Kidney (tissue), 14 donors: ENCODE measurements around the gene MAU2. TPM values are rescaled to one million over a fixed set of nuclear protein-coding genes. Genes with fewer than 3 reads are reported as not detected.

Source experiments
- DNase-seq, 5 donors: peaks; one replicate each; pipeline ENCODE4 v3.0.0-alpha.2; 2013 to 2020
- FAIRE-seq: peaks from 2 replicates; lab custom pipeline; 2012; peaks lifted over from hg19 to GRCh38; lab: Jason Lieb, UNC
- H3K27ac ChIP-seq, 2 donors: one replicate each; pipeline ENCODE4 v1.7.0; 2013; ENCODE audit warnings: low read depth in 2 of 2, low read length in 2 of 2, inconsistent platforms in 1 of 2
- H3K27me3 ChIP-seq: one replicate; pipeline ENCODE4 v1.7.1; 2013; ENCODE audit warnings: low read length, inconsistent platforms; ENCODE audit not compliant: control insufficient read depth, insufficient read depth
- H3K36me3 ChIP-seq, 3 donors: one replicate each; pipeline versions ENCODE4 v1.7.0 to v1.7.1; 2013; ENCODE audit warnings: low read length in 3 of 3, control low read depth in 1 of 3, inconsistent platforms in 1 of 3; ENCODE audit not compliant: insufficient read depth in 3 of 3, control insufficient read depth in 2 of 3
- H3K4me1 ChIP-seq, 3 donors: one replicate each; pipeline versions ENCODE4 v1.7.0 to v1.7.1; 2013; ENCODE audit warnings: low read length in 3 of 3, inconsistent platforms in 1 of 3, low read depth in 1 of 3; ENCODE audit not compliant: control insufficient read depth in 2 of 3, insufficient read depth in 2 of 3
- H3K4me3 ChIP-seq, 3 donors: one replicate each; pipeline versions ENCODE4 v1.7.0 to v1.8.1; 2013; ENCODE audit warnings: low read length in 3 of 3, control low read depth in 1 of 3, inconsistent platforms in 1 of 3
- H3K9ac ChIP-seq, 3 donors: one replicate each; pipeline versions ENCODE4 v1.7.0 to v1.7.1; 2013; ENCODE audit warnings: low read length in 3 of 3, control low read depth in 1 of 3, inconsistent platforms in 1 of 3
- H3K9me3 ChIP-seq, 3 donors: one replicate each; pipeline versions ENCODE4 v1.7.0 to v1.7.1; 2013; ENCODE audit warnings: low read length in 3 of 3, control low read depth in 1 of 3, inconsistent platforms in 1 of 3; ENCODE audit not compliant: control insufficient read depth in 2 of 3, insufficient read depth in 1 of 3
- CTCF ChIP-seq: IDR thresholded peaks from 3 replicates; pipeline ENCODE4 v1.5.1; 2012; ENCODE audit warnings: mild to moderate bottlenecking, moderate library complexity, borderline replicate concordance; ENCODE audit not compliant: insufficient read depth; ENCODE audit errors: extremely low read depth
- intact Hi-C: fragments of 100-400 bp; cut with DNase I; formaldehyde crosslinking; loops from one replicate; pipeline ENCODE4 v1.11.1; 2022
- polyA plus RNA-seq: library from polyadenylated mRNA; stranded (reverse); fragments of 350-450 nt; fragmentation: Illumina TruSeq; extraction: RNeasy Lipid Tissue Mini Kit (QIAGEN cat#74804); gene quantifications from one replicate; pipeline ENCODE4 v1.2.3, GENCODE V29; 2014; ENCODE audit warnings: low read depth, low replicate concordance; ENCODE audit not compliant: insufficient read depth
- total RNA-seq: library from RNA; stranded (reverse); fragmentation: NEBNext Ultra II Directional; extraction: Animal tissue kit (Norgen Biotek cat#: 25700); gene quantifications from one replicate; pipeline ENCODE4 v1.2.1, GENCODE V29; 2021
- donor health status: control.
- donor health status: control.
- donor health status: control.
- donor health status: control.
- donor health status: control.
- donor health status: DM: yes; HTN: yes; CAD: no.
- donor health status: Normal renal cell carcinoma (clear cell type).

Gene MAU2
- total and polyA plus RNA-seq, 2 donors from 2014 or later = 12.3 to 69.8 TPM

- TF ChIP-seq CTCF = no peak
- H3K4me1 ChIP-seq = no peaks in the 10 kb centered on the region
- H3K9ac ChIP-seq = no peak overlapping the region
- no peak for FAIRE-seq
- intact Hi-C loops = no loop called here
- no peak for DNase-seq
- H3K27me3 ChIP-seq = no peaks in the 10 kb centered on the region
- no peaks in the 10 kb centered on the region for H3K9me3 ChIP-seq
- peaks cover 3 to 62% (median 41%) of the 10 kb centered on the region in 3 donors for H3K36me3 ChIP-seq
- H3K4me3 ChIP-seq = no peak overlapping the region
- no peak overlapping the region for H3K27ac ChIP-seq
Observed at GRCh38 chr19:19345232-19345631, 24.6 kb downstream of the MAU2 start.

GRCh38 chr19:19345970-19346369, 25.3 kb downstream of the MAU2 start:
- intact Hi-C loops = no loop called here
- no peak for FAIRE-seq
- Histone ChIP-seq H3K27ac (no peak overlapping the region), H3K27me3 (no peaks in the 10 kb centered on the region), H3K4me3 (no peak overlapping the region), H3K4me1 (no peaks in the 10 kb centered on the region), H3K9me3 (no peaks in the 10 kb centered on the region), H3K9ac (no peak overlapping the region), H3K36me3 (peaks cover 3 to 62% (median 41%) of the 10 kb centered on the region in 3 donors)
- no peak for TF ChIP-seq CTCF
- DNase-seq = no peak

- Histone ChIP-seq H3K4me1 (no peaks in the 10 kb centered on the region), H3K27ac (no peak overlapping the region), H3K27me3 (no peaks in the 10 kb centered on the region), H3K9me3 (no peaks in the 10 kb centered on the region), H3K9ac (no peak overlapping the region), H3K36me3 (peaks cover 3 to 59% (median 38%) of the 10 kb centered on the region in 3 donors), H3K4me3 (no peak overlapping the region)
- TF ChIP-seq CTCF = no peak
- intact Hi-C loops = no loop called here
- DNase-seq (no peak), FAIRE-seq (no peak)
Observed at GRCh38 chr19:19347401-19348110, 26.9 kb downstream of the MAU2 start.
